NCI-H146 treated with DMSO at 0.1 percent for 48 hours (cell line): ENCODE data around the gene CNKSR2.
"Not testable (repeated sequence)": the region's sequence is repeated elsewhere in the genome, so short reads cannot be mapped to it uniquely, and the experiment has no call there.

Experiments
- DNase-seq: peaks from one replicate; lab custom pipeline; 2025; ENCODE audit not compliant: unreplicated experiment; lab: John Stamatoyannopoulos, UW

Gene CNKSR2

GRCh38 chrX:21438792-21439191 lies 64.6 kb downstream of the CNKSR2 start:
- DNase-seq, result no peak

- no peak for DNase-seq
These were observed 66.7 kb downstream of the CNKSR2 start for GRCh38 chrX:21440911-21441310.

- DNase-seq, result no peak
These were observed 83.5 kb downstream of the CNKSR2 start for GRCh38 chrX:21457718-21458117.

- DNase-seq, result no peak
These were observed 94.9 kb downstream of the CNKSR2 start for GRCh38 chrX:21469071-21469470.

- no peak for DNase-seq
These were observed 102.7 kb downstream of the CNKSR2 start for GRCh38 chrX:21476909-21477308.

- peak; percentile 53 for DNase-seq
These were observed 105.6 kb downstream of the CNKSR2 start for GRCh38 chrX:21479695-21480270.

- no peak for DNase-seq
These were observed 107.5 kb downstream of the CNKSR2 start for GRCh38 chrX:21481761-21482160.

- DNase-seq, result not testable (repeated sequence)
These were observed 109.8 kb downstream of the CNKSR2 start for GRCh38 chrX:21484051-21484450.

GRCh38 chrX:21487832-21488231 lies 113.6 kb downstream of the CNKSR2 start:
- peak; percentile 74 for DNase-seq

GRCh38 chrX:21490341-21490740 lies 116.1 kb downstream of the CNKSR2 start:
- DNase-seq, result no peak

- DNase-seq, result no peak
These were observed 119.1 kb downstream of the CNKSR2 start for GRCh38 chrX:21493226-21493830.

- DNase-seq, result no peak
These were observed 129.4 kb downstream of the CNKSR2 start for GRCh38 chrX:21503593-21503992.

GRCh38 chrX:21509912-21510311 lies 135.7 kb downstream of the CNKSR2 start:
- no peak for DNase-seq

GRCh38 chrX:21524008-21524407 lies 149.8 kb downstream of the CNKSR2 start:
- DNase-seq, result no peak

- DNase-seq, result no peak
These were observed 153.9 kb downstream of the CNKSR2 start for GRCh38 chrX:21528076-21528475.

- DNase-seq, result no peak
These were observed 155.6 kb downstream of the CNKSR2 start for GRCh38 chrX:21529771-21530170.

- DNase-seq, result not testable (repeated sequence)
These were observed 170.4 kb downstream of the CNKSR2 start for GRCh38 chrX:21544642-21545041.

- peak; percentile 82 for DNase-seq
These were observed 185.2 kb downstream of the CNKSR2 start for GRCh38 chrX:21559417-21559816.

GRCh38 chrX:21565025-21565424 lies 190.8 kb downstream of the CNKSR2 start:
- no peak for DNase-seq

- DNase-seq, result no peak
These were observed 200.6 kb downstream of the CNKSR2 start for GRCh38 chrX:21574793-21575192.

GRCh38 chrX:21581479-21581878 lies 207.3 kb downstream of the CNKSR2 start:
- no peak for DNase-seq

GRCh38 chrX:21586001-21586400 lies 211.8 kb downstream of the CNKSR2 start:
- no peak for DNase-seq
